ENCODE data around the gene SLC2A2.

- TF ChIP-seq CTCF (IDR thresholded peaks at IDR 0.05) = no peak
- TF ChIP-seq POLR2A (IDR thresholded peaks at IDR 0.05) = no peak
Observed at GRCh38 chr3:170947018-170947769, 79.3 kb downstream of the SLC2A2 start.
